ENCODE data around the gene LHX6.

Gene LHX6

DNA sequence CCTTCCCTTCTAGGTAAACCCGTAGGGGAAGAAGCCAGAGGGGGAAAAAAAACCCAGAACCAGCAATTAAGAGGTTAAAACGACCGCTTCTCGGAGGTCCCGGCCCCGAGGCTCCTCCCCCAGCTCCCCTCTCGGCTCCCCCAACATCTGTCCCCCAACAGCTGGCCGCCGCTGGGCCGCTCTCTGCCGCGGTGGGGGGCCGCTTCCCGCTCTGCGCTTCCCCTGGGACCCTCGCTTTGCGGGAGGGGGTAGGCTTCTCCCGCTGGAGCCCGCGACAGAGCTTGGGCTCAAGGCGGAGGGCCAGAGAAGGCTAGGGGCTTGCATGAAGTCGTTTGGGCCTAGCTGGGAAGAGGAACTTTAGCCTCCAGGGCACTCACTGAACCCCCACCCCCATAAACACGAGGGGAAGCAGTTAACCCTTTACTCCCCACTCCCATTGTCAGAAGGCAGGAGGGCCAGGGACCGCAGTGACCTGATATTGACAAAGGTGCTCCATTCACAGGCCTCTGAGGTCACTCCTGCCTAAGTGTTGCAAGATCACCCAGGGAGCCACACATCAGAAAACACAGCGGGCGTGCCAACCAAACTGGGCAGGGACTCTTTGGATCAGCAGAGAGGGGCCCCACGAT lies 7.5 kb downstream of the LHX6 start:
- peaks cover 14% of the 10 kb centered on the region for H3K4me1 ChIP-seq (ENCODE audit: control insufficient read depth, insufficient read depth, low read length, unreplicated experiment)
- no peak overlapping the region for H2AFZ ChIP-seq (ENCODE audit: low read length, unreplicated experiment)
- no peak overlapping the region for H3K27ac ChIP-seq (ENCODE audit: low read depth, low read length)
- H3K36me3 ChIP-seq (ENCODE audit: insufficient read depth, low read length): no peaks in the 10 kb centered on the region
- no peaks in the 10 kb centered on the region for H3K79me2 ChIP-seq (ENCODE audit: control insufficient read depth, insufficient read depth, low read length, unreplicated experiment)
- peaks cover 47% of the 10 kb centered on the region for H3K27me3 ChIP-seq (ENCODE audit: insufficient read depth, low read length)
- H3K4me3 ChIP-seq (ENCODE audit: low read depth, low read length): no peak overlapping the region

DNA sequence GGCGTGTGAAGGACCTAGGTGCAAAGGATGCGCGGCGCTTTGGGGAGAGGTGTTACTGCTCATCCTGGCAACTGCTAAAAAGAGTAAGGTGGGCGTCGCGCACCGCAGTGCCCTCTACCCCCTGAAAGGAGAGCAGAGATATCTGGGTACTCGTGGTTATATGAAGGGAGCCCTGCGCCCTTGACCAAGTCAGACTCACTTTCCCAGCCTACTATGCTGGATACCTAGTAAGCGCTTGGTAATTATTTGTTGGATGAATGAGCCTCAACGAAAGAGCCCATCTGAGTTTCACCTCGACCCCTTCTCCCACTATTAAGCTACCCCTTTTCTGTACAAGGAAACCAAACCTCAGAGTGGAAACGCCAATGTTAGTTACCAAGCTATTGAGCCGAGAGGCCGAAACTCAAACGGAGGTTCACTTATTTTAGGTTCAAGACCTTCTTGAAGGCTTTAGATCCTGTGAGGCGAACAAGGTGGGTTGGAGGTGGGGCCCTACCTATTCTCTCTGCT lies 8.0 kb downstream of the LHX6 start:
- no peak overlapping the region for H3K4me3 ChIP-seq (ENCODE audit: low read depth, low read length)
- H3K4me1 ChIP-seq (ENCODE audit: control insufficient read depth, insufficient read depth, low read length, unreplicated experiment): peaks cover 14% of the 10 kb centered on the region
- H2AFZ ChIP-seq (ENCODE audit: low read length, unreplicated experiment): no peak overlapping the region
- H3K36me3 ChIP-seq (ENCODE audit: insufficient read depth, low read length): no peaks in the 10 kb centered on the region
- H3K27me3 ChIP-seq (ENCODE audit: insufficient read depth, low read length): peaks cover 47% of the 10 kb centered on the region
- no peak overlapping the region for H3K27ac ChIP-seq (ENCODE audit: low read depth, low read length)
- no peaks in the 10 kb centered on the region for H3K79me2 ChIP-seq (ENCODE audit: control insufficient read depth, insufficient read depth, low read length, unreplicated experiment)

DNA sequence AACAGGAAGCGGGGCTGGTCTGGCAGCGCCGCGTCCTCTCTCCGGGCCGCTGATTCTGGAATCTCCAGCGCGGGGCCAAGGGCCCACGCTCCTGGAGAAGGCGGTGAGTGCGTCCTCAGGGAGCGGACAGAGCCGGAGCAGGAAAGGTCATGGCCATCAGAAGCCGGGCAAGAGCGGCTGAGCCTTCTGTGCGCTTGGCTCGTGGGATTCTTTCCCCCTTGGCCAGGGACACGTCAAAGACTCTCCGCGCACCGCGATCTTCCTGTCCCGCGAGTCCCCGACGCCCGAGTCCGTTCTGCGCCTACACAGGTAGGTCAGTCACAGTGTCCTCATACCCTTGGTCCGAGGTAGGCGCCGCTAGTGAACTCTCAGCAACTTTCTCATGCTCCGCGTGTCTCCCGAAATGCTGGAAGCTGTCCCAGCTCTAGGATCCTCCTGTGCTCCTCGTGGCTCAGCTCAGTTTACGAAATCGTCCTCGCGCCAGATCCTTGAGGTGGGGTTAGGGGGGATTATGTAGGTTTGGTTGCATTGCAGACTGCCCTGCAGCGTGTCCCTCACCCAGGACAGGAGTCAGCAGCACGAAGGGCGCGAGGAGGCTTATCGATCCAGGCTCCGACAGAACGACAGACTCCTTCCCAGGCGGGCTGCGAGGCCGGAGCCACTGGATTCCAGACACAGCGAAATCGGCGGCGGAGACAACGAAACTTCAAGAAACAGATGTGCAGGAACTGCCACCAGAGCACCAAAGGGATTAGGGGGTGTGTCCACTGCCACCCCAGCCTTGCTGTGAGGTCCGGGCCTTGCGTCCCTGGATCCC lies 8.7 kb downstream of the LHX6 start:
- Histone ChIP-seq H3K4me1 (ENCODE audit: control insufficient read depth, insufficient read depth, low read length, unreplicated experiment) (peaks cover 14% of the 10 kb centered on the region), H3K79me2 (ENCODE audit: control insufficient read depth, insufficient read depth, low read length, unreplicated experiment) (no peaks in the 10 kb centered on the region), H3K27ac (ENCODE audit: low read depth, low read length) (no peak overlapping the region), H3K4me3 (ENCODE audit: low read depth, low read length) (peak overlapping the region; percentile 70), H3K36me3 (ENCODE audit: insufficient read depth, low read length) (no peaks in the 10 kb centered on the region), H3K27me3 (ENCODE audit: insufficient read depth, low read length) (peaks cover 52% of the 10 kb centered on the region), H2AFZ (ENCODE audit: low read length, unreplicated experiment) (peak overlapping the region; percentile 40)

DNA sequence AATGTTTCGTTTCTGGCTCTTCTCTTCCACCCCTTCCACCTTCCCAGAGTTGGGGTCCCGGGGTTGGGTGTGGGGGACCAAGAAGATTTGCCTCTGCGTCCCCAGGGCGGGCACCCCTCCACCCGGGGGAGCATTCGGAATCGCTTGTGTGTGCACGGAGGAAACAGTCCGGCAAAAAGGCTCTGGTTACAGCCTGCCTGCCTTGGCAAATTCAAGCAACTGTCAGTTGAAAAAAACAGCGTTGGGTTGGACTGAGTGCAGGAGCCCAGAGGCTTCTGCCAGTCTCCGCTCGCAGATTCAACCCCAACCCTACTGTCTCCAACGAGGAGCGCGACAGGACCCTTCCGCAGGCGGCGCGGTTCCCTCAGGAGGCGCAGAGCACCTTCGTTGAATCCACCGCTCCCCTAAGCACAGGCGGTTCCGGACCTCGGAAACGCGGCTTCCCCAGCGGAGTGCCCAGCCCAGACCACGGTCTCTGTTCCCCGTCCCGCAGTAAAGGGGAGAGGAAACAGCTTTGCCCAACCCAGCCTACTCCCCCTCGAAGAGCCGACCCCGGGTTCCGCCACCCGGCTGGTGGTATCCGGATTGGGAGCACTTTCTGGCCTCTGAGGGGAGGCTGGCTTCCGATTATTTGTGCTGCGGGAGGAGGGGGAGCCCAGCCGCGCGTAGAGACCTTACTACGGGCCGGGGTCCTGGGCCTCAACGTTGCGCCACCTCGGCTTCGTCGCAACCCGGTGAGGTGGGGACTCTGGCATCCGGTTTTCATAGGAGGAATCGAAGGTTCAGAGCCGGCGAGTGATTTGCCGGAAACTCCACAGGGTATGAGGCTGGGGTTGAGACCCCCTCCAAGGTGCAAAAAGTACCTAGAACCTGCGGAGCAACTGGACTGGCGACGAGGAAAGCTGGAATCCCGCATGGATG lies 9.6 kb downstream of the LHX6 start:
- Histone ChIP-seq H3K4me3 (ENCODE audit: low read depth, low read length) (peak overlapping the region; percentile 70), H3K27me3 (ENCODE audit: insufficient read depth, low read length) (peaks cover 61% of the 10 kb centered on the region), H3K79me2 (ENCODE audit: control insufficient read depth, insufficient read depth, low read length, unreplicated experiment) (no peaks in the 10 kb centered on the region), H3K4me1 (ENCODE audit: control insufficient read depth, insufficient read depth, low read length, unreplicated experiment) (peaks cover 18% of the 10 kb centered on the region), H2AFZ (ENCODE audit: low read length, unreplicated experiment) (peak overlapping the region; percentile 40), H3K27ac (ENCODE audit: low read depth, low read length) (no peak overlapping the region), H3K36me3 (ENCODE audit: insufficient read depth, low read length) (no peaks in the 10 kb centered on the region)

DNA sequence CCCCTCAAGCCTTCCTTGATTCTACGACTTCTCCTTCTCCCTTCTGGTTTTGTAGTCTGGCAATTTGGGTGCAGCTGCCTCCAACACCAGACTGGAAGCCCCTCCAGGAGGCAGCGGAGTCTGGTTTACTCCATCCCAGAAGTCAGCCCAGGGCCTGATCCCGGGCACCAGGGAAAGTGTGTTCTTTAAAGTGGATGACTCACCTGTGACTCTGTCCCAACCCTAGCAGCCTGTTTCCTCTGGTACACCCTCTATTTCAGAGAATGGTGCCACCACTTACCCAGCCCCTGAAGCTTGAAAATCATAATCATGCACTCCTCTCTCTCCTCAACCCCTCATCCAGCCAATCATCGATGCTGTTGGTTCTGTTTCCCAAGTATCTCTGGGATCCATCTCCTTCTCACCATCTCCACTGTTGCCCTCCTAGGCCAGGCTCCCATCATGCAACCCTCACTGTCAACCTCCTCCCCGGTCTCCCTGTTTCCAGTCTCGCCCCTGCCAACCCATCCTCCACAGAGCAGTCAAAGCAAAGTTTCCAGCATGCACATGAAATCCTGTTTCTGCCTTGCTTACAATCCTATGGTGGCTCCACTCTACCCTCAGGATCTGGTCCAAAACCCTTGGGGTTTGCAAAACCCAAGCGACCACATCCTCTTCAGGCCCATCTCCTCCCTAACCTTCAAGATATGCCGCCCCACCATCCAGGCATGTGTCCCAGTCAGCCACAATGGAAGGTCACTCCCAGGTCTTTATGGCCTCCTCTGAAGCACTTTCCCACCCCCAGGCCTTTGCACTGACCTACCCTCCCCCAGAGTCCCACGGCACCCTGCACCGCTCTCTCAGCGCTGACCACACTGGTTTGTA lies 10.5 kb downstream of the LHX6 start:
- no peak overlapping the region for H3K27ac ChIP-seq (ENCODE audit: low read depth, low read length)
- H3K4me1 ChIP-seq (ENCODE audit: control insufficient read depth, insufficient read depth, low read length, unreplicated experiment): peaks cover 19% of the 10 kb centered on the region
- H3K4me3 ChIP-seq (ENCODE audit: low read depth, low read length): no peak overlapping the region
- H3K27me3 ChIP-seq (ENCODE audit: insufficient read depth, low read length): peaks cover 65% of the 10 kb centered on the region
- H3K79me2 ChIP-seq (ENCODE audit: control insufficient read depth, insufficient read depth, low read length, unreplicated experiment): no peaks in the 10 kb centered on the region
- H3K36me3 ChIP-seq (ENCODE audit: insufficient read depth, low read length): no peaks in the 10 kb centered on the region
- no peak overlapping the region for H2AFZ ChIP-seq (ENCODE audit: low read length, unreplicated experiment)

DNA sequence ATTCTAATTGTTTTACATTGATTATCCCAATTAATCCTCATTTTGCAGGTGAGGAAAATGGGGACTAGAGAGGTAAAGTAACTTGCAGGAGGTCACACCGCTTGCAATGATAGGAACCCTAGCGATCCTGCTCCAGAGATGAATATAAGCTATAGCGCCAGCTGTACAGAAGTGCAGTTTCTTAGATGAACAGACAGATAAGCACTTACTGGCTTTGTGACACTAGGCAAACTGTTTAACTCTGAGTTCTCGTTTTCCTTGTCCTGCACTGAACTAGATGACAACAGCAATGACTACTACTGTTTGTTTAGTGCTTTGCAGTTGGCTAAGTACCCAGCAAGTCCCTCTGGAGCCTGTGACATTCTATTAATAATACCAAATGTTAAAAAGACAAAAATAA lies 11.1 kb downstream of the LHX6 start:
- H3K4me3 ChIP-seq (ENCODE audit: low read depth, low read length): no peak overlapping the region
- peaks cover 68% of the 10 kb centered on the region for H3K27me3 ChIP-seq (ENCODE audit: insufficient read depth, low read length)
- H3K4me1 ChIP-seq (ENCODE audit: control insufficient read depth, insufficient read depth, low read length, unreplicated experiment): peaks cover 19% of the 10 kb centered on the region
- no peaks in the 10 kb centered on the region for H3K79me2 ChIP-seq (ENCODE audit: control insufficient read depth, insufficient read depth, low read length, unreplicated experiment)
- H3K27ac ChIP-seq (ENCODE audit: low read depth, low read length): no peak overlapping the region
- no peak overlapping the region for H2AFZ ChIP-seq (ENCODE audit: low read length, unreplicated experiment)
- no peaks in the 10 kb centered on the region for H3K36me3 ChIP-seq (ENCODE audit: insufficient read depth, low read length)

DNA sequence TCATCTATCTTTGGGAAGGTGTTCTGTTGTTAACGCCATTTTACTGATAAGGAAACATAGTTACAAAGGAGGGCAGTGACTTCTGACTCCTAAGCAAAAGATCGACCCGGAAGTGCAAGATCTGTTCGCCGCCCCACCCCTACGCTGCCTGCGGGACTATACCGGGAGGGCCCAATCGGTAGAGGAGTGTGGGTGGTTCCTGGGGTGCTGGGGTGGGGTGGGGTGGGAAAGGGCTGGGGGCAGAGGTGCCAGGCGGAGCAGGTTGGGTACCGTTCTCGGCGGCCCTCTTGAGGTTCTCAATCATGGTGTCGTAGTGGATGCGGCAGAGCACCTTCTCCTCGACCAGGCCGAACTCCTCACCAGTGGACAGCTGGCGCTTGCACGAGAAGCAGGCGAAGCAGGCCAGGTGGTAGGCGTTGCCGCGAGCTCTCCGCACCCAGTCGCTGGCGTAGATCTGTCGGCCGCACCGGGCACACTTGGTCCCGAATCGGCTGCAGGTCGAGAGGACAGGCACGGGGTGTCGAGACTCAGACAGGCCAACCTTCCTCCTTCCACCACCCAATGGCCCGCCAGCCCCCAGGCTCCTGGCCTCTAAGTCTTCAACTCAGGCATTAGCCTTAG lies 11.8 kb downstream of the LHX6 start:
- no peak overlapping the region for H2AFZ ChIP-seq (ENCODE audit: low read length, unreplicated experiment)
- no peaks in the 10 kb centered on the region for H3K36me3 ChIP-seq (ENCODE audit: insufficient read depth, low read length)
- peaks cover 72% of the 10 kb centered on the region for H3K27me3 ChIP-seq (ENCODE audit: insufficient read depth, low read length)
- no peak overlapping the region for H3K27ac ChIP-seq (ENCODE audit: low read depth, low read length)
- no peaks in the 10 kb centered on the region for H3K79me2 ChIP-seq (ENCODE audit: control insufficient read depth, insufficient read depth, low read length, unreplicated experiment)
- no peak overlapping the region for H3K4me3 ChIP-seq (ENCODE audit: low read depth, low read length)
- H3K4me1 ChIP-seq (ENCODE audit: control insufficient read depth, insufficient read depth, low read length, unreplicated experiment): peaks cover 19% of the 10 kb centered on the region

DNA sequence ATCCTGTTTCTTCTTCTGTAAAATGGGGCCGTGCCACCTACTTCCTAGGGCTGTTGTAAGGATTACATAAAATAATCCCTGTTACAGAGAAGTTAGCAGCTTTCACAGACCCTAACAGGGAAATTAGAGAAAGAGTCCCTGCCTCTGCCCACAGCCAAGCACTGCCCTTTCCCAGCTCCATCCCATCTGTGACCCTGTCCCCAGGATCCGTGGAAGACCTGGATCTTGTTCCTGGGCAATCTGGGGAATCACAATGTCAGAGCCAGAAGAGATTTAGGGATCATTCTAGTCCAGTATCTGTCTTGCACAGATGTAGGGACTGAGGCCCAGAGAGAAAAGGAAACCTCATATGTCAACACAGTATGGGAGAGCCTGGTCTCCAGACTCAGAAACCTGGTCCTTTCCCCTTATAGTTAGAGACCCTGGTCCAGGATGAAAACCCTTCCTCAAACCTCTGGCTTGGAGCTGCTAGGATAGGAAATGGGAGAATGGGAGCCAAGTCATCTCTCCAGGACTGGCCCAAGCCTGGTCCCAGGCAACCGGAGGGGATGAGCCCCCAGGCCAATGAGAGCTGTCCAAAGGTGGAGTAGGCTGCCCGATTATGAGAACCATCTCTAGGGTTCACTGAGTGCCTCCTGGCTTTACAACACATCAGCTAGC lies 12.5 kb downstream of the LHX6 start:
- Histone ChIP-seq H3K27me3 (ENCODE audit: insufficient read depth, low read length) (peaks cover 71% of the 10 kb centered on the region), H3K4me3 (ENCODE audit: low read depth, low read length) (no peak overlapping the region)

DNA sequence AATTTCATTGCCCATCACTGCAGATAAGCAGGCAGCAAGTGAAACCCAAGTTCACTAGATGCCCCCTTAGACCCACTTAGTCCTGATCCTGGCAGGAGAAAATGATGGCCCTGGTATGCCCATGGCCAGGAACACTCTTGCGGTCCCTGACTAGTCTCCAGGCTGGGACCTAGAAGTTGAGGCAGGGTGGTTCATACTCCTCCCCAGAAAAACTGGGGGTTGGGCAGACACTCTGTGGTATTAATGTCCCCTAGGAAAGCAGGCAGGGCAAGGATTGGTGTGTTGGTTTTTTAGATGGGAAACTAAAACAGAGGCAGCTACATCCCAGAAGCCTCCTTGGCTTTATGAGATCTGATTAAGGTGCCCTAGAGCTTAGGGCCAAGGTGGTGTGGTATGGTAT lies 13.1 kb downstream of the LHX6 start:
- H3K79me2 ChIP-seq (ENCODE audit: control insufficient read depth, insufficient read depth, low read length, unreplicated experiment): no peaks in the 10 kb centered on the region
- H2AFZ ChIP-seq (ENCODE audit: low read length, unreplicated experiment): no peak overlapping the region
- peaks cover 19% of the 10 kb centered on the region for H3K4me1 ChIP-seq (ENCODE audit: control insufficient read depth, insufficient read depth, low read length, unreplicated experiment)
- no peaks in the 10 kb centered on the region for H3K36me3 ChIP-seq (ENCODE audit: insufficient read depth, low read length)
- no peak overlapping the region for H3K27ac ChIP-seq (ENCODE audit: low read depth, low read length)
- H3K4me3 ChIP-seq (ENCODE audit: low read depth, low read length): no peak overlapping the region
- H3K27me3 ChIP-seq (ENCODE audit: insufficient read depth, low read length): peaks cover 67% of the 10 kb centered on the region

More for the DNA sequence above, 12.5 kb downstream of the LHX6 start:
- H3K4me1 ChIP-seq (ENCODE audit: control insufficient read depth, insufficient read depth, low read length, unreplicated experiment): peaks cover 19% of the 10 kb centered on the region
- H2AFZ ChIP-seq (ENCODE audit: low read length, unreplicated experiment): no peak overlapping the region
- no peaks in the 10 kb centered on the region for H3K79me2 ChIP-seq (ENCODE audit: control insufficient read depth, insufficient read depth, low read length, unreplicated experiment)
- no peaks in the 10 kb centered on the region for H3K36me3 ChIP-seq (ENCODE audit: insufficient read depth, low read length)
- no peak overlapping the region for H3K27ac ChIP-seq (ENCODE audit: low read depth, low read length)
